Erythroblast (primary cell): Measurements from ENCODE around the gene DTX4.

ENCODE experiments used
- GATA1 ChIP-seq: IDR thresholded peaks from 2 replicates; pipeline ENCODE4 v1.6.1; 2011; ENCODE audit warnings: low read depth, mild to moderate bottlenecking, control low read depth, low read length, moderate library complexity
- POLR2A ChIP-seq: IDR thresholded peaks from 2 replicates; pipeline ENCODE4 v1.6.1; 2011; ENCODE audit warnings: mild to moderate bottlenecking, low read length

GRCh38 chr11:59158206-59159068, 13.5 kb upstream of the DTX4 start:
- TF ChIP-seq POLR2A (no peak), GATA1 (no peak)
